ENCODE measurements around the gene TREH.

TREH gene

DNA sequence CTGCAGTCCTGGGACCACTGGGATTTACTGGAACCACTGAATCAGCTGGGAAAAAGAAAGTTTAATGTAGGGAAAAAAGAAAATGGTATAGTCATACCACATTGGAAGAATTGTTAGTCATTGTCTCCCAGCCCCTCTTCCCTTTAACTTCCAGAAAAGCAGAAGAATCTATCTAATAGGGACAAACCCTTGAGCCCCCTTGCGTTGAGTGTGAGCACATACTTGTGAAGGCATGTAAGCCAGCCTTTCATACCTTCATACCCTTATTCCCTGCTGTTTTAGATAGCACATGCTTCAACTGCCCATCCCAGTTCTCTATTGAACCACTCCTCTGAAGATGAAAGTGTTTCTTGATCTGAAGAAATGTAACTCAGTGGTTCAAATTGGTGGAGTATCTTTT lies 6.6 kb downstream of the TREH start:
- FAIRE-seq (no peak), DNase-seq (ENCODE audit: insufficient read length, low spot score) (no peak)

DNA sequence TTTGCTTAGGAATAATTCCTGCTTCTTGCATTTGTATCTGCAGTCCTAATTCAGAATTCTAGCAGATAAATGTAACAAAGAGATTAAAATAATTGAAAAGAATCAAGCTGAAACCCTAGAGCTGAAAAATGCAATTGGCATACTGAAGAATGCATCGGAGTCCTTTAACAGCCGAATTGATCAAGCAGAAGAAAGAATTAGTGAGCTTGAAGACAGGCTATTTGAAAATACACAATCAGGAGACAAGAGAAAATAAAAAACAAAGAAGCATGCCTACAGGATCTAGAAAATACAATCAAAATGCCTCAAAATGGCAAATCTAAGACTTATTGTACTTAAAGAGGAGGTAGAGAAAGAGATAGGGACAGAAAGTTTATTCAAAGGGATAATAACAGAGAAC lies 8.2 kb downstream of the TREH start:
- DNase-seq (ENCODE audit: insufficient read length, low spot score) (no peak), FAIRE-seq (no peak)

DNA sequence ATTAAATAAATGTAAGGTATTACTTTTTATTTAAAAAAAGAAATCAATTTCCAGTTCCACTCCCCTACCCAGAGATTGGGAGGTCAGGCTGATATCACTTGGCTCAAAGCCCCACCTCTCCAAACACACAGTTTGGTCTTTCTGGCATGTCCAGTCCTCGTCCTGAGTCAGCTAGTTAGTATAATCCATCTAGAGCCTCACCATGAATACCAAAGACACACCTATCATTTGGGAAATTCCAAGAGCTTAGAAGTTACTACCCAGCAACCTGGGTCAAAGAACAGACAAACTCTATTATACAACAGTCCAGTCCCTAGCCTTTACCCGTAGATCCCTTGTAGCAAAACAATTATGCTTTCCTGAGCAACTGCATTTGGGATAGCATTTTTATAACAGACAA lies 9.4 kb downstream of the TREH start:
- FAIRE-seq, result no peak
- DNase-seq (ENCODE audit: insufficient read length, low spot score), result no peak

DNA sequence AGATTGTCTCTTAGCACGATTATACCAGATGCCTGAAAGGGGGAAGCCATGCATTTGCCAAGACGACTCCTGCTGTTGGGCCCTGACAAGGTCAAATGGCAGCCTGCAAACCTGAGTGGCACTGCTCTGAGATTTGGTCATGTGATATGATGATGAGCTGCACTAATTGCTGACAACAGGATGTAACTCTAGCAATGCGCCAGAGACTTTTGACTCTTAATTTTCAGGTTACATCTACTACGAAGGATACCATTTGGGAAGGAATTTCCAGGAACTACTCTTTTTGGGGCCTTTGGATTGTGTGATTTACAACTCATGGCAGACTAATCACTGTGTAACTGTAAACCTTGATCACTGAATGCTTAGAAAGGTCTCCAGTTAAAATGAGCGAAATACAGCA lies 13.1 kb downstream of the TREH start:
- no peak for FAIRE-seq
- DNase-seq (ENCODE audit: insufficient read length, low spot score), result no peak

DNA sequence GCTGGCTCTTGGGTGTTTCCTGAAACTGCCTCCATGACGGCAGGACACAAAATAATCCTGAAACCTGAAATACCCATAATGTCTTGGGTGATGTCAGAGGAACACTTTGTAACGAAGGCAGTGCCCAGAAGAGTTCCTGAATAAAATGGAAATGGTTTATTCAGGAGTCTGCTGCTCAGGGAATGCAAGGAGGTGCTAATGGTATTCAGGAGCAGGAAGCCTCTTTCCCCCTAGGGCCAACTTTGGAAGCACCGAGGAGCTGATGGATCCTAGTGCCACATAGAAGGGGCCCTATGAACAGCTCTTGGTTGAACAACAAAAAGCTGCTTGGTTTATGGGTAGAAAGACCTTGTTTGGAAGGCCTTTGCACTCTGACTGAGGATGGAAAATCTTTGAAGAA lies 15.5 kb downstream of the TREH start:
- DNase-seq (ENCODE audit: insufficient read length, low spot score) (no peak), FAIRE-seq (no peak)

DNA sequence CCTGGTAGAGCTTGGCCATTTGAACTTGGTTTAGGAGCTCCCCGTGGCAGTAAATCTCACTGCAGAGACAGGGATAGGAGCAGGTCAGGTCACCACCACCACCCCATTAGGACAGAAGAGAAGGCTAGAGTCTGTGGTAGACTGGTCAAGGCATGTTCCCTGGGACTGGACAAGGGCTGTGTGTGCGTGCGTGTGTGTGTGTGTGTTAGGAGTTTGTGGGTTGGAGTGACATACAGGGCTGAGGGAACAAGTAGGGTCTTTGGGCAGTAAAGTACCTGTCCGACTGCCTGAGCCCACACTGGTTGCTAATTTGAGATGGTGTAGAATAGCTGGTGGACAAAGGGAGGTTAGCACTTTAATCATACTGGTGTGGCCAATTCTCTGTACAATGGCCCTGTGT lies 16.1 kb downstream of the TREH start:
- FAIRE-seq (no peak), DNase-seq (ENCODE audit: insufficient read length, low spot score) (no peak)

DNA sequence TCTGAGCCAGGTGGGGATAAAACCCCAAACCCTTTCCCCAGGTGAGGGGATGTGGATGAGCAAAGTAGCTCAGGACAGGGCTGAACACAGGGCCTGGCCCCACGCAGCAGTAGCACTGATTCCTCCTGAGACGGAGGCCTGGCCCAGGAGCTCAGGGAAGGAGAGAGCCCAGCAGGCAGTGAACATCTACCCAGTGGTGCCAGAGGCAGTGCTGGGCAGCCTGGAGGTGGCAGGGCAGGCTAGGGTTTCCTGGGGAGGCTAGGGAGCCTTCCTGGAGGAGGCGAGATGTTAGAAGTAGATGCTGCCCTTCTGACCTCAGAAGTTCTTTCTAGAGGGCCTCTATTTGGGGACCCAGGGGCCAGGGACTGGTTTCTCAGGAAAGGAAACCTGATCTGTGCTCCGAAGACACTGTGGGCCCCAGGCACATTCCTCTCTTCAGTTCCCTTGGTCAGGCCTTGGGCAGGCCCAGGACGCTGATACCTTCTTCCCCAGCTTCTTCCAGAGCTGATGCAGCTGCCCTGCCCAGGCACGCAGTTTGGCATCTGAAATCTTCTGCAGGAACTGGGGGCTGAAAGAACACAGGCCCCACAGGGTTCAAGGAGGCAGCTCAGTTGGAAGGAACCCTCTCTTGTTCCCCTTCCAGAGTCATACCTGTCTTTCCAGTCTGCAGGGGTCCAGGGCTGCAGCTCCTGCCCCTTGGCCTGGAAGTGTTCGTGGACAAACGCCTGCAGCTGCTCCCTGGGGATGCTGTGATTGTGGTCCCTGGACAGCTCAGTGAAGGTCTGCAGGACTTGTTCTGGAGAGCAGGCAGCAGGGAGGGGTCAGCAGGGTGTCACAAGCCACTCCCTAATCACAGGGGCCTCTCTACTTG lies 16.8 kb downstream of the TREH start:
- no peak for DNase-seq (ENCODE audit: insufficient read length, low spot score)
- no peak for FAIRE-seq

DNA sequence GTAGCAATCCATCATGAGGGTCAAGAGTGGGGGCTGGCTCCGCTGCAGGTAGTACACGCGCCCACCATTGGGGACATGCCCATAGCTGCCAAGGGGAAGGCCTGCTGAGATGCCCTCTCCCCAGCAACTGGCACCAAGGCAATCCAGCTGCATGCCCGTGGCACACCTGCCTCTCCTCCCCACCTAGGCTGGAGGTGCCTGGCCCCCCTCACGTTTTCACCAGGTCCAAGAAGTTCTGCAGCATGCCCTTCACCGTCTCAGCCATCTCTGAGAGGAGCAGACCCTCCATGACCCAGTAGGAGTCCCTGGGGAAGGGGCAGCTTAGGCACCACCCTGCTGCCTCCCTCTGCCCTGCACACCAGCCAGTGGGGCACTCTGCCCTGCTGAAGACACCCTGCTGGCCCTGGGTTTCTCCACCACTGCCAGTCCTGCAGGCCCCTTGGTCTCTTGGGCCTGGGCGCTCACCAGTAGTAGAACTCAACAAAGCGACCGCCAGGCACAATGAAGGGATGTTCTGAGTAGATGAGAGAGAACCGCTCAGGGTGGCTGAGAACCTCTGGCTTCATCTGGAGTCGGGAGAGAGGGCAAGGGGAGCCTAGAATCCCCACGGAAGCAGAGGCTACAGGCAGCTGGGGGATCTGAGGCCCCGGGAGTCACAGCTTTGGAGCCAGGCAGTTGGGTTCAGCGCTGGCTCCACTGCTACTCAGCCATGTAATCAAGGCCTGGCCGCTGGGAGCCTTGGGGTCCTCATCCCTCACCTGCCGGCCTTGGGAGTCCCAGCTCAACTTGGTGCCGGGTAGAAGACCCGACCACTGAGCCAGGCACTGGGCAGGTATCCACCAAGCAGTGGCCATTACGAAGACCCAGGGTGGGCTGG lies 17.8 kb downstream of the TREH start:
- DNase-seq (ENCODE audit: insufficient read length, low spot score) (no peak), FAIRE-seq (no peak)

DNA sequence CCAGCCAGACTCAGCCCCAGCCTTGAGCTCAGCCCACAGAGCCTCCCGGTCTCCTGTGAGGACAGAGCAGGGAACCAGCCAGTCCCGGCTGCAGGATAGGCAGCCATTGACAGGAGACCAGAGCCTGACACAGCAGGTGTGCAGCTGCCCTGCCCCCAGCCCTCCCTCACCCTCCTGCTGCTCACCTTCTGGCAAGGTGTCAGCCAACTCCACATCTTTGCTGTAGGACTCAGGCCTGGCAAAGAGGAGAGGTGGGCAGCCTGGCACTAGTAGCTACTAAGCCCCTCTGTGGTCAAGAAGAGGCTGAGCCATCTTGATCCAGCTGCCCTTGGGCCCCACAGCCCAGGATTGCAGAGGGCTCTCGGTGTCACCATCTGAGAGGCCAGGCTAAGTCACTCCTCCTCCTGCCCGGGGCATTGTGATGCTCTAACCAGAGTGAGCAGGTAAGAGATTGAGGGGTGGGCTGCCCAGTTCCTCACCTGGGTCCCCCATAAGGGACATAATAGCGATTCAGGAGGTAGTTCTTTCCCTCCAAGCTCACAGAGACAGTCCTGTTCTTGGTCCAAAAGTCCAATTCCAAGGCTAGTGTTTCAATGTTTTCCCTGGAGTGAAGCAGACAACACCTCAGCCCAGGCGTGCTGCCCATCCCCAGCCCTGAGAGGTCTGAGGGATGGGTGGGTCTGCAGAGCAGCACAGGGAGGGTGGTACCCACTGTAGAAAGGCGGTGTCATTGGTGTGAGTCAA lies 18.6 kb downstream of the TREH start:
- no peak for FAIRE-seq
- no peak for DNase-seq (ENCODE audit: insufficient read length, low spot score)

DNA sequence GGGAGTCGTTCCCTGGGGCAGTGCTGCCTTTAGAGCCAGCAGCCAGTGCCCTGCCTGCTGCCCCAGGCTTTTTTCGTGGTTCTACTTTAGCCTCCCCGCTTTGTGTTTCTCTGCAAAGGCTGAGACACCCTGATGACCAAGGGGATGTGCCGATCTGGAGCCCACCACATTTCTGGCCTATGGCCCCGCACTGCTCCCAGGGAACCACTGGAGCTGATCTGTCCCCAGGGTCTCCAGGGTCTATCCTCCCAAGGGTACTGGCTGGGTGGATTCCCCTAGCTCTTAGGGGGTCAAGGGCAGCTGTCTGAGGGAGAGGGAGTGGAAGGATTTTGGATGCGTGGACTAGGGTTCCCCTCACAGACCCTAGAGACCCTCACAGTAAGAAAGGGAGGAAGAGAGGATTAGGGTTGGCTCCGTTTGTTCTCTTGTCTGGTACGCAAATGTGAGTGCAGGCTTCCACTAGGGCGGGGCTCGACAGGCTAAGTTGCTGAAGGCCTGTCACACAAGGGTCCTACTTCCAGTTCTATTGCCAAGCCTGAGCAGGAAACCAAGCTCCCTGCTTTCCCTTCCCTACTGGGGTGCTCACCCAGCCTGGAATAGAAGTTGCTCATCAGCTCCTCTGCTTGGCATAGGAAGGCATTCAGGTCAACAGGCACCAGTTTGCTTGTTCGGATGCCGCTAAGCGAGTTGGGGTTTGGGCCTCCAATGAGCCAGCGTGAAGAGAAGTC lies 19.3 kb downstream of the TREH start:
- FAIRE-seq, result no peak
- no peak for DNase-seq (ENCODE audit: insufficient read length, low spot score)

DNA sequence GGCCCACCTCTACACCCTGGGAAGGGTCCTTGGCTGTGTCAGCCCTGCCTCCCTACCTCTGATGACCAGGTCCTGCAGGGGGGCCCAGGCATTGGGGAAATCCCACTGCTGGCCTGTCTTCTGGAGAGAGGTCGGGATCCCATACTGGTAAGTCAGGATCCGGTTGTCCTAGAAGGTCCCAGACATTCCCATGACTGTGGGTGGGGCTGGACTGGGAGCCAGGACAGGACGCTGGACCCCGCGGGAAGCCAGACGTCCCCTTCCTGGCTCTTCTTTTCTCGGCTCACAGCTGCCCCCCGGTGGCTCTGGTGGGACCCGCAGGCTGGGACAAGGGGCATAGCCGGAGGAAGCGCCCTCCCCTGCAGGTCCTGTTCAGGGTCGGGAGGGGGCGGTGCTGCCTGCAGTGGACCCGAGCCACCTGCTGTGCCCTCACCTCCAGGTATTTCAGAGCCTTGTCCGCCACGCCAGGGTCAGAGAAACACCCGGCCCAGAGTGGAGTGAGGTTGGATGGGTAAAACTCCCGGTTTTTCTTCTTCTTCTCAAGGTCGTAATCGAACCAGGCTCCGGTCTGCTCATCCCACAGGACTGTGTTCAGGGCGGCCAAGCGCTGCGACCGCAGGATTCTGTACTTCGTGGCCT lies 20.0 kb downstream of the TREH start:
- DNase-seq (ENCODE audit: insufficient read length, low spot score) (peak; percentile 92), FAIRE-seq (peak; percentile 88)

DNA sequence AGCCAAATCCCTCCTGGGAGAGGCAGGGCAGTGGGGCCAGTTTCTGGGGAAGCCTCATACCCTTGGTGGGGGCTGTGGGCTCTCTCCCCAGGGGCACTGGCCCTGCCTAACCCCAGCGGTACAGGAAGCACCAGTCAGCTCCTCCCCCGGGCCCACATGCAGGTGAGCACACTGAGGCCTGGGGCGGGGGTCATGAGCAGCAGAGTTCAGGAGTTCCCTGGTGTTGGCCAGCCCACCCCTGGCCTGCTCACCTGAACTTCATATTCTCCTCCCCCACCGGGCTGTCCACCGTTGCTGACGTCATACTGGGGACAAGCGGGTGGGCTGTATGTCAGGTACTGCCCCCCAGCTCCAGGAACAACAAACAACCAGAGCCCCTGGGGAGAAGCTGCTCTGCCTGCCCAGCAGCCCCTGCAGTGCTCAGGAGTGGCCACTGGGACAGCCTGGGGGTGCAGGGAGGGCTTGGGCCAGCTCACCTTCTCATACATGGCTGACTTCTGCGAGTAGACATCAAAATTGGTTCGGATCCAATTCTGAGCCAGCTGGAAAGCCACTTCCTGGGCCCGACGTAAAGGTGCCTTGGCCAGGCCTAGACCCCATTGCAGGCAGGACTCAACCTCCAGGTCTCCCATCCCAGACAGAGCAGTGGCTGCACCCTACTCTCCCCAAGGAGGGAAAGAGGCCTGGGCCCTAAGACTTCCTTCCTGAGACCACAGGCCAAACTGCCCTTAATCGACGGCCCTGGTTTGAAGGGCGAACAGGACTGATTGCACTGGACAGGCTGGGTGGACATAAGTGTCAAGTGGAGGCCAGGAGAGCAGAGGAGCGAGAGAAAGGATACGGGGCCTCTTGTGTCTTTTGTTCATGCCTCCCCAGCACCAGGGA lies 20.8 kb downstream of the TREH start:
- FAIRE-seq (no peak), DNase-seq (ENCODE audit: insufficient read length, low spot score) (no peak)

DNA sequence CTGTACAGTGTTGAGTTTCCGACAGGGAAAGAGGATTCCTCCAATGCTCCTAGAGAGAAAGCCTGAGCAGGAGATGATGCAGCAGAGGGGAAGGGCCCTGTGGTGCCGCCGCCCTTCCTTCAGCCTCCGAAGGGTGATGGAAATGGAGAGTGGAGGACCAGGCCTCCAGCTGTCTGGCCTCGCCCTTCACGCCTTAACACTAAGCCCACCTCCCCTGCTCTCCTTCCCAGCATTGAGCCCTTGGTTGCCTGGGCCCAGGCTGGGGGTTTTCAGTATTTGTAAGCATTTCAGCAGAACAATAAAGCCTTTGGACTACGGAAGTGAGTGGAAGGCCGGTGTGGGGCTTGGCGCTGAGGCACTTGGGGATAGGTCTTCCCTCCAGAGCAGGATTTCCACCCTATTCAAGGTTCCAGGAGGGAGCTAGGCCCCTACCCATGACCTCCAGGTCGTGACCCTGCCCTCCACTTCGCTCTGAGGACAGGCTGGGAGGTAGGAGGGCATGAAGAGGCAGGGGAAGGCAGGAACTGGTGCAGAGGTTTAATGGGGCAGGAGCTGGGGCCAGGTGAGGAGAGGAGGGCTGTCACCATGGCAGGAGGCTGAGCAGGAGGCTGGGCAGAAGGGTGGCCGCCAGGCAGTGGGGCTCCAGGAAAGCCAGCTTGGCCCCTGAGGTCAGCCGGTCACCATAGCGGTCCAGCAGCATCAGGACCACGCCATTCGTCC lies 21.6 kb downstream of the TREH start:
- FAIRE-seq (no peak), DNase-seq (ENCODE audit: insufficient read length, low spot score) (no peak)

DNA sequence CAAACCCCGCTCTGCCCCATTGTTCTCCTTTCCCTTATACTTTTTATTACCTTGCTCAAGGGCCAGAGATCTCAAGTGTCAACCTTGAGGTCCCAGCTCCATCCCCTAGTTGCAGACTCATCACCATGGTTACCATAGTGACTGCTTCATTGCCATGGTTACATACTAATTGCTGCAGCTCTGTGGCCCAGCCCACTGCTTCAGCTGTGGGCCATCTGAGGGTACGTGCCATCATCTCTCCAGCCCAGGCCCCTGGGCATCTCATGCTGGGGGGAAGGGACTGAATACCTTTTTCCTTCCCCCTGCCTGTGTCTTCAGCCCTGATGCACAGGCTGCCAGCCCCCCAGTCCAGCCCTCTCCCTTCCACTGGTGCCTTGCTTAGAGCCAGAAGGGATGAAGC lies 22.2 kb downstream of the TREH start:
- DNase-seq (ENCODE audit: insufficient read length, low spot score), result no peak

DNA sequence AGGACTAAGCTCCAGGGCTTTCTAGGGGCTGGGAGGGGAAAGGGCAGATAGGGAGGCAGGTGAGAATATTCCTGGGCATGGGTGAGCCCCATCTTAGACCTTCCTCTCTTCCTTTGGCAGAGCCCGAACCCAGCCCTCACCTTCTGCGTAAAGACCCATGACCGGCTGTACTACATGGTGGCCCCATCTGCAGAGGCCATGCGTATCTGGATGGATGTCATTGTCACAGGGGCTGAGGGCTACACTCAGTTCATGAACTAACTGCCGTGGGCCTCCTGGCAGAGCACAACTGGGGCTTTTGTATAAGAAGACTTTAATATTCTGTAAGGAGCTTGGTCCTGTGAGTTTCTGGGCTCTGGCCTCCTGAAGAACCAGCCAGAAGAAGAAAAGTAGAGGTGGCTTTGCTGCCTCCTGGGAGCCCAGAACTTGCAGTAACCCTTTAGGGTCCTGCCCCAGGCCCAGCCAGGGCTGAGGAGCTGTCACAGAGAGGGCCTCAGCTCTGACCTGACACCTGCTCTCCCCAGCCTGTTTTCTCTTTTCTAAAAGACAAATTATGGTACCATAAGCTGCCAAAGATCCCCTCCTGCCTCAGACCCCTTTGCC lies 22.8 kb downstream of the TREH start:
- FAIRE-seq (no peak), DNase-seq (ENCODE audit: insufficient read length, low spot score) (no peak)

More for the DNA sequence above, 22.2 kb downstream of the TREH start:
- FAIRE-seq, result no peak

DNA sequence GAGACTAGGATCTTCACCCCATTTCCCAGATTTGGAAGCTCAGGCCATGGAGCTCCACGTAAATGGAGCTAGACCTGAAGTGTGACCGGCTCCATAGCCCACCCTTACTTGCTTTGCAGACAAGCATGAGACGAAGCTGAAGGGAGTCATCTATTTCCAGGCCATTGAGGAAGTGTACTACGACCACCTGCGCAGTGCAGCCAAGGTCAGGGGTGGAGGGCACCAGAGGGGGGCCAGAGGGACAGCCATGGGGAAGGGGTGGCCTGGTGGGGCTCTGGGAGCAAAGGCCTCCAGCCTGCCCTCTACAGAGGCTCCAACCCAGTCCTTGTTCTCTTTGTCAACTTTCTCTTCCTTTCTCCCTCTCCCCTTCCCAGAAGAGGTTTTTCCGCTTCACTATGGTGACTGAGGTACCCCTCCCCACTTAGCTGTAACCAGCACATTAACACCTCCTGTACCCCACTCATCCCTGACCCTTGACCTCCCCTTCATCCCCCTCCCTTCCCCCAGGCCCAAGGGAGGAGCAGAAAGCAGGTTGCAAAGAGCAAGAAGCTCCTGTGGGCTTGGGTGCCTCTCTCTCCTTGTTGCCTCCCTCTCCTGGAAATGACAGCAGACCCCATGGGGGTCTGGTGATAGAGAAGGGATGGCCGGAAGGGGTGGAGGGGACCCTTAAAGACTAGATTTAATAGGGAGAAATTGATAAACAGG lies 23.8 kb downstream of the TREH start:
- no peak for FAIRE-seq
- DNase-seq (ENCODE audit: insufficient read length, low spot score), result no peak

DNA sequence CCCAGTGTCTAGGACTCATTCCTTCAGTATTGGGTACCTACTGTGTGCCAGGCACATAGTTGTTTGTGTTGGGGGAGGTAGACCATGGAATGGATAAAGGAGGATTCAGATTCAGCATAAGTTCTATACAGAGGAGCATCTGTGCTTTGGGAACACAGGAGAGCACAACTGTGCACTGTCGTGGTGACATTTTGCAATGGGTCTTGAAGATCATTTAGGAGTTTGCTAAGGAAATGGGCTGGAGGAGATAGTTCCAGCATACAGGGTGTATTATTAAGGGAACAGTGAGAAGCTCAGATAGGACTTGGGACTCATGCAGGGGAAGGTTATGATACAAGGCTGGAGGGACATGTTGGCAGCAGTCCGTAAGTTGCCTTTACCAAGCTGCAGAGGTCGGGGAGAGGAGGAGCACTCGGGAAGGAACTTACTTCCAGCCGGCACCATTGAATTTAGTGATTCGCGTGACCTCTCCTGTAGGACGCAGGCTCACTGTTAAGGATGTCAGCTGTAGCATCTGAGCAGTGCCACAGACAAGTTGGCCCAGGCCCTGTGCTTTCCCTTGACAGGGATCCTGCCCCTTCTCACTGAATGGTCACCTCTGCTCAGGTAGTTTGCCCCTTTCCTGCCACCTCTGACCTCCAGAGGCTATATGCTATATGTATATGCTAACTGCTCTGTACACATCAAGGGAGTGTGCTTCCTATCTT lies 25.6 kb downstream of the TREH start:
- DNase-seq (ENCODE audit: insufficient read length, low spot score), result no peak
- no peak for FAIRE-seq

Measured in GM19239 (cell line).